T1000 (cell line): ENCODE results near the gene SLC6A6.
A peak's percentile ranks its signal among the peaks of the same experiment; 100 is the strongest.

Source experiments
- DNase-seq: peaks from one replicate; lab custom pipeline; 2025; ENCODE audit warnings: mixed read lengths; lab: John Stamatoyannopoulos, UW

SLC6A6 gene

DNA sequence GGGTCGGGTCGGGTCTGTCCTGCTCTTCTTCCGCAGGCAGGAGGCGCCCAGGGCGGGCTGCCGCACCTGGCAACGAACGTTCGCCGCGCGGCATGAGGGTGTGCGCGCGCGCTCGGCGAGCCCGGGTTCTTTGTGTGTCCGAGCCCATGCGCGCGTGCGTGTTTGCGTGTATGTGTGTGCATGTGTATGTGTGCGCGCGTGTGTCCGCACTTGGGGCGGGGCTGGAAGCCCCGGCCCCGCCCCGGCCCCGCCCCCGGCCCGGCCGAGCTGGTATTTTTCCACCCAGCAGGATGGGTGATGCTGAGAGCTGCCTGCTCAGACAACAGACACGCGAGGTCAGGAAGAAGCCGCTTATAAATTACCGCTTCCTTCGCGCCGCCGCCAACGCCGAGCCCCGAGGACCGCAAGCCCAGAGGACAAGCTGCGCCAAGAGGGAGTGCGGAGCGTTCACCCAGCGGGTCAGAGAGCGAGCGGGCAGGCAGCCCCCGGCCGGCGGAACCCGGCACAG, at the start of gene SLC6A6:
TSS of gene SLC6A6 (plus strand) at position 303 of the 508 bp plus-strand sequence. CDS start 41,029 bp downstream, outside the sequence.
- DNase-seq = peak; percentile 89

- no peak for DNase-seq
These were observed 48.9 kb upstream of the SLC6A6 start for GRCh38 chr3:14353502-14353901.

GRCh38 chr3:14357463-14357862, 44.9 kb upstream of the SLC6A6 start:
- no peak for DNase-seq

DNA sequence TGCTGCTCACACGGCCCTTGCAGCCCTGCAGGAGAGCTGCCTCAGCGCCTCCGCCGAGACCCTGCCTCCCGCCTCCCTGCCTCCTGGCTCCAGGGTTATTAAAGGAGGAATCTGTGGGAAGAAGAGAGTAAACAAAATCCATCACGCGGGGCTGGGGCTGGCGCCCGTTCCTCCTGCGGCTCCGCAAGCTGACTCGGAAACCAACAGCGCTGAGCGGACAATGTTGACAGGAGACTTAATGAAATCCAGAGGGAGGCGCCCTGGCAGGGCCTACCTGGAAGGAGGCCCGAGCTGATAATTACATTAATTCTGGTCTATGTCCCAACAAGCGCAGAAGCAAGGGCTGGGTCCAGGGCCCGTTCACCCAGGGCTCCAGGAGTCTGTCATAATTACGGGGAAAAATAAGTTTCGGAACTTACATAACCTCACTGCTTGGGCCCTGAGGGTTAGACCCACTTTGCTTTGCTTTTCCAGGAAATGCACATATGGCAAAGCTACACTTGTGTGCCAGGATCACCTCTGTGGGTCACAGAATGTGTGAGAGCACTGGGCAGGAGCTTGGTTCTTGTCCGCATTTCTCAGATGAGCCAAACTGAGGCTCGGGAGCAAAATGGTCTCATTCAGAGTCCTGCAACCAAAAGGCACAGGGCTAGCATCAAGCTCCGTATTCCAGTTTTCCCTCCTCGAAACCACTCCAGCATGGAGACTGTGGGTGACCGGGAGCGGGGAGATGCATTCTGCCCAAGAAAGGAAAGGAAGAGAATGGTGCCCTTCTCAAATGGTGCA, 43.8 kb upstream of the SLC6A6 start:
- DNase-seq = no peak

- no peak for DNase-seq
These were observed 43.1 kb upstream of the SLC6A6 start for GRCh38 chr3:14359348-14359747.

DNA sequence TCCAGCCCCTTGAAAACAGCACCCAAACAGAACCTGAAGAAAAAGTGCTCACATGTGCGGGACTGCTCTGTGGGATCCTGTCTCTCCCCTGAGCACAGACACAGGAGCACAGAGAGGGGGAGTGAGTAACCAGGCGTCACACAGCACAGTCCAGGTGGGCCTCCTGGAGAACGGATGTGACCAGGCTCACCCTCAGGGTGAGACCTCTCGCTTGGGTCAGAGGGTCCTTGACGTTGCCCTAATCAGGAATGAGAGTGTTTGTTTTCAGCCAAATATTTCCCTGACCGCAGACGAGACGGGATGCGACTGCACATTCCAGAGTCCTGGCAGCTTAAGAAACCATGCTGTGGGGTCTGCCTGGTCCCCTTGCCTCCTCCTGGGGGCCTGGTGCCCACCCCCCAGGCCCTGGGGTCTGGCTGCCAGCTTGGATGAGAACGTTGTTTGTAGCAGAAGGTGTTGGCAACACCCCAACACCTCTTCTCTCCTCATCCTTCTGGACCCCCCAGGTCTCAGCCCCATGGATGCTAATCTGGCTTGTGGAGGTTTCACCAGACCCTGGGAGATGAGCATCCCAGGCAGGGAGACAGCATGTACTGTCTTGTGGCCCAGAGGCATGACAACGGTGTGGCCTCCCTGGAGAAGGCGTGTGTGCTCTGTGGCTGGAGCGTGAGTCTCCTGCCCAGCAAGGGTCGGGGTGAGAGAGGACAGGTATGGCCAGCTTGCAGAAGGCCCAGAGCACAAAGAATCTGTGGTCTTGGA, 42.1 kb upstream of the SLC6A6 start:
- DNase-seq = no peak

- DNase-seq = no peak
These were observed 41.2 kb upstream of the SLC6A6 start for GRCh38 chr3:14361068-14361677.

- DNase-seq = no peak
These were observed 39.5 kb upstream of the SLC6A6 start for GRCh38 chr3:14362890-14363289.

GRCh38 chr3:14363379-14363778, 39.0 kb upstream of the SLC6A6 start:
- DNase-seq = no peak

- no peak for DNase-seq
These were observed 38.4 kb upstream of the SLC6A6 start for GRCh38 chr3:14363991-14364390.

DNA sequence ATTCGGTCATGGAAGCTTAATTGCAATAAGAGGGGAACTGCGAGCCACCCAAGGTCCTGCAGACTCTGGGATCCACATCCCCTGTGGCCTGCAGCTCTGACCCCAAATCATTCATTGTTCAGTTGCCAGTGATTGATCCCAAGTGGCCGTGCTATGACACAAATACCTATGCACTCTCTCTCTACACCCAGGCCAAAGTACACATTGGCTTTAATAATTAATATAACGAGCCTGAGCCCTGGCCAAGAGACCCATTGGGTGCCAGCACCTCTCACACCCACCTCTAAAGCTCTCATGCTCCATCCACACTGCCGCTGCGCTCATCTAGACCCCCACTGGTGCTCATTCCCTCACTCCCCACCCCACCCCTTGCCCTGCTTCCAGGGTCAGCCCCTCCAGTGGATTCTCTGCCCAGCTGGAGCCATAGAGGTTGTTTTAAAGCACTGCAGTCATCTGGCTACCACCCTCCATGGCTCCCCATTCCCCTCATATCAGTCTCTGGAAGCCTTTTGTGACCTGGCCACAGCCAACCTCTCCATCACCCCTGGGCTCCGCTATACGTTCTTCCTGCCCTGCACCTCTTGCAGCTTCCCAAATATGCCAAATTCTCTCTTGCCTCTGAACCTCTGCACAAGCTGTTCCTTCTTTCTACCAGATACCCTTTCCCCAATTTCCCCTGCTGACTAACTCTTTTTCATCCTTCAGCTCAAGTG, 37.7 kb upstream of the SLC6A6 start:
- no peak for DNase-seq

DNA sequence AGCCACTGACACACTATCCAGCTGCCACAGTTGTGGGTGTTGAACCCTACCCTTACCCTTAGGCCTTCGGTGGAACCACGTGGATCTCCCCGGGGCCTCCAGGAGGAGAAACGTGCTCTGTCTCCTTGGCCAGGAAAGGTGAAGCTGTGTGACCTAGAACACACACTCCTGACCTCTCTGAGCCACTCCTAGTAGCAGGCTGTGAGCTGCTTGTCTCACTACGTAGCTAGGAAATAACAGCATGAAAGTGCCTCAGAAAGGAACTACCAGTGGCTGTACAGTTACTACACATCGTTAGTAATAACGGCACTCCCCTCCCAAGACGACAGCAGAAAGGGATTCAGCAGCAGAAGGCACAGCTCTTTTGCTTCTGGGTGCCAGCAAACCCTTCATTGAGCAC, 36.2 kb upstream of the SLC6A6 start:
- no peak for DNase-seq

DNA sequence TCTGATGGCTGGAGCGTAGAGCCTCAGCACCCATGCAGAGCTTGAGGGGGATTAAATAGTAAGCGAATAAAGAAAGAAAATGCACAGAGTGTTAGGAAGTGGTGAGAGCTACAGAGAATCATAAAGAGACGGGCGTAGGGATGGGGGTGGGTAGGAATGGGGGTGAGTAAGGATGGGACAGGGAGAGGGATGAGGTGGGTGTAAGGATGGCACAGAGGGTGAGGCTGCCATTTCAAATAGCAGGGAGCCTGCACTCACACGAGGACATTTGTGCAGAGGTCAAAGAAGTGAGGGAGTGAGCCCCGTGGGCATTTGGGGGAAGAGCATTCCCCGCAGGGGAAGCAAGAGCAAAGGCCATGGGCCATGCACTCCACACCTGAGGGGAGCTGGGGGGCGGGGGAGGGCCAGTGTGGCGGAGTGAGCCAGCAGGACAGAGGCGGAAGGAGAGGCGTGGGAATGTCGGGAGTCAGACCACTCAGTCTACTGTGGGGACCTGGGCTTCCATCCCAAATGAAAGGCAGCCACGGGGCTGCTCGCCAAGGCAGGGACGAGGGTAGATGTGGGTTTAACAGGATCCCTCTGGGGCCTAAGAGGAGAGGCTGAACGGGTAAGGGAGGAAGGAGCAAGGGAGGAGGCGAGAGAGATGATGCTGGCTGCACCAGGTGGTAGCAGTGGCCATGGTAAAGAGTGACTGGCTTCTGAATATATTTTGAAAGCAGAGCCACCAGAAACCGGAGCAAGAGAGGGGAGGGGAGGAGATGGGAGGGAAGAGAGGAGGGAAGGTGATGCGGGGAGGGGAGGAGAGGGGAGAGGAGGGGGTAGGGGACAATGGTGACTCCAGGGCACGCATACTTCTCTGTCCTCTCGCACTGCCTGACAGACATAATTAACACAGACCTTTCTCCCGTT, 35.2 kb upstream of the SLC6A6 start:
- DNase-seq = no peak

DNA sequence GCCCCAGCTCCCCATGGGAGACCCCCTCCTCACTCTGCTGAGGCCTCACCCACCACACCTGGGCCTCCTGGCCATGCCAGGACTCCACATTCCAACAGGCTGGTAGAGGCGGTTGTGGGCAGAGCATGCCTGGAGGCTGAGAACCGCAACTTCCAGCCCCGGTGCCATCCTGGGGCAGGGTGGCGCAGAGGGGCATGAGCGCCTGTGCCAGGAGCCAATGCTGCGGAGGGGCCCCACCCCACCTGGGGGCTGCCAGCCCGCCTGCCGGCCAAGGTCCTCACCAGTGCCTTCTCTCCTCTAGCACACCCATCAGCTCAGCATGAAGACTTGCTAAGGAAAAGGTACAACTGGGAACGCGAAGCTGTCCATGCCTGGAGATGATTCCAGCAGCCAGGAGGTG, 34.3 kb upstream of the SLC6A6 start:
- no peak for DNase-seq

- no peak for DNase-seq
These were observed 33.5 kb upstream of the SLC6A6 start for GRCh38 chr3:14368885-14369284.

GRCh38 chr3:14369675-14370669, 32.4 kb upstream of the SLC6A6 start:
- DNase-seq = no peak

GRCh38 chr3:14370720-14371572, 31.5 kb upstream of the SLC6A6 start:
- DNase-seq = no peak

DNA sequence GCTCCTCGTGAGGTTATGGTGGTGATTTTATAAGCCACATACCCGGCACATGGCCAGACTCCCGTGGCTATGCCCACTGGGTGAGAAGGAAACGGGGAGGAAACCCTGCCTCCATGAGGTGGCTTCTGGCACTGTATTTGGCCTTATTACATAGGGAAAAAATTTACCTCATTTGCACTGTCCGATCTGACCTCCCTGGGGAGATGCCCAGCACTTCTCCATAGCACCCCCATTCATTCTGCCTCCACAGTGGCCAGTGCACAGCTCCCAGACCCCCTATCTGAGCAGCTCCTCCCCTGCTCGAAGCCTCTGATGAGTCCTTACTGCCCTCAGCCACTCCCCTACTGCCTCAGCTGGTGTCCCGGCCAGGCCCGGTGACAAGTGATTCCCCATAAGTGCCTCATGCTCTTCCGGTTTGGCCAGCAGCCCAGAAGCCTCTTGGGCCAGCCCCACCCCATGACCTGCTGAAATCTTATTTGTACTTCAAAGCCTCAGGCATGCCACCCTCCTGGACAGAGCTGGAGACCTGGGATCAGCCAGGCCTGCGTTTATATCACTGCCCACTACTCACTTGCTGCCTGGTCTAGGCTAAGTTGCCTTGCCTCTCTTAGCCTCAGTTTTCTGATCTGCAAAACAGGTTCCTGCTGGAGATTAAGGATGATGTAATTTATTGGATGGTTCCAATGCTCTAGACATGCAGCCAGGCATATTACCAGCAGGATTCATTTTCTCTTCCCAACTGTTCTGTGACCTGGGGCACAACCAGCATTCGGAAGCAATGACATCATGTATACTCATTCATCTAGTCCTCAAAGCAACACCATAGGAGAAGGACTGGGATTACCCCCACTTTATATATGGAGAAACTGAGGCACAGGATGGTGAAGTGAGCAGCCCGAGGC, 30.6 kb upstream of the SLC6A6 start:
- DNase-seq = peak; percentile 68
